Neural cell (in vitro differentiated cells): ENCODE data around the gene TGIF2. TPM values are rescaled to one million over a fixed set of nuclear protein-coding genes. Genes with fewer than 3 reads are reported as not detected.

Source experiments
- H2AFZ ChIP-seq: fragments of 200-600, 300-800 bp; sonication (generic), shearing (Covaris generic); 2 replicates; pipeline ENCODE4 v1.6.0; 2014; ENCODE audit warnings: low read depth, mild to moderate bottlenecking, antibody characterized with exemption, low read length, moderate library complexity
- H3F3A ChIP-seq: fragments of 200-600 bp; shearing (Covaris generic); 2 replicates; pipeline ENCODE4 v1.6.1; 2016; ENCODE audit warnings: mild to moderate bottlenecking, moderate library complexity, mixed read lengths, antibody characterized with exemption, low read length; ENCODE audit not compliant: insufficient read depth, poor library complexity, severe bottlenecking
- H3K27ac ChIP-seq: fragments of 200-600, 300-800 bp; sonication (generic), shearing (Covaris generic); 2 replicates; pipeline ENCODE4 v1.5.1; 2014; ENCODE audit warnings: mild to moderate bottlenecking, low read length, moderate library complexity
- H3K27me3 ChIP-seq: fragments of 300-800, 200-600 bp; sonication (generic), shearing (Covaris generic); 2 replicates; pipeline ENCODE4 v1.6.0; 2014; ENCODE audit warnings: mild to moderate bottlenecking, low read depth, low read length, moderate library complexity; ENCODE audit not compliant: insufficient read depth
- H3K36me3 ChIP-seq: fragments of 300-800, 200-600 bp; sonication (generic), shearing (Covaris generic); 2 replicates; pipeline ENCODE4 v1.5.1; 2014; ENCODE audit warnings: mild to moderate bottlenecking, antibody characterized with exemption, low read length, moderate library complexity; ENCODE audit not compliant: insufficient read depth
- H3K4me2 ChIP-seq: fragments of 300-800, 200-600 bp; sonication (generic), shearing (Covaris generic); 2 replicates; pipeline ENCODE4 v1.6.0; 2014; ENCODE audit warnings: mild to moderate bottlenecking, low read length
- H3K4me3 ChIP-seq: fragments of 300-800, 200-600 bp; sonication (generic), shearing (Covaris generic); 2 replicates; pipeline ENCODE4 v1.5.1; 2014; ENCODE audit warnings: mild to moderate bottlenecking, low read length, moderate library complexity
- H3K79me2 ChIP-seq: fragments of 200-600 bp; shearing (Covaris generic); replicated peaks from 2 replicates; pipeline ENCODE4 v1.6.0; 2014; ENCODE audit warnings: mild to moderate bottlenecking, low read length, moderate library complexity; ENCODE audit not compliant: insufficient read depth
- H3K9ac ChIP-seq: fragments of 300-800, 200-600 bp; sonication (generic), shearing (Covaris generic); 2 replicates; pipeline ENCODE4 v1.6.1; 2016; ENCODE audit warnings: mild to moderate bottlenecking, low read length, mixed read lengths
- H3K9me2 ChIP-seq: fragments of 200-600 bp; shearing (Covaris generic); 2 replicates; pipeline ENCODE4 v1.6.1; 2016; ENCODE audit warnings: mild to moderate bottlenecking, low read length, mixed read lengths; ENCODE audit not compliant: insufficient read depth
- H3K9me3 ChIP-seq: fragments of 200-600, 300-800 bp; sonication (generic), shearing (Covaris generic); 2 replicates; pipeline ENCODE4 v1.6.1; 2016; ENCODE audit warnings: mild to moderate bottlenecking, mixed run types, low read length, moderate library complexity, mixed read lengths
- H4K20me1 ChIP-seq: fragments of 200-600 bp; shearing (Covaris generic); 2 replicates; pipeline ENCODE4 v1.6.1; 2016; ENCODE audit warnings: mild to moderate bottlenecking, mixed run types; ENCODE audit not compliant: insufficient read depth
- CTCF ChIP-seq: fragments of 450-650 bp; IDR thresholded peaks from 2 replicates; pipeline ENCODE4 v1.5.1; 2014; ENCODE audit warnings: antibody characterized with exemption, mild to moderate bottlenecking, moderate library complexity; ENCODE audit not compliant: poor library complexity, severe bottlenecking
- EP300 ChIP-seq: fragments of 450-650 bp; conservative IDR thresholded peaks from 2 replicates; pipeline ENCODE4 v1.6.1; 2014; ENCODE audit warnings: antibody characterized with exemption, mild to moderate bottlenecking, moderate library complexity; ENCODE audit not compliant: poor library complexity, severe bottlenecking
- EZH2 ChIP-seq: fragments of 200-600, 300-800 bp; shearing (Covaris generic), sonication (generic); IDR thresholded peaks from 2 replicates; pipeline ENCODE4 v1.6.1; 2014; ENCODE audit warnings: antibody characterized with exemption, low read length, borderline replicate concordance, mild to moderate bottlenecking; ENCODE audit not compliant: insufficient read depth, poor library complexity, severe bottlenecking
- MXI1 ChIP-seq: fragments of 450-650 bp; conservative IDR thresholded peaks from 2 replicates; pipeline ENCODE4 v1.6.1; 2014; ENCODE audit warnings: antibody characterized with exemption, mild to moderate bottlenecking; ENCODE audit not compliant: poor library complexity, severe bottlenecking
- POLR2AphosphoS5 ChIP-seq: IDR thresholded peaks from 2 replicates; pipeline ENCODE4 v1.6.1; 2012
- RAD21 ChIP-seq: fragments of 450-650 bp; conservative IDR thresholded peaks from 2 replicates; pipeline ENCODE4 v1.6.1; 2014; ENCODE audit warnings: antibody characterized with exemption, mild to moderate bottlenecking, moderate library complexity
- REST ChIP-seq: IDR thresholded peaks from 2 replicates; pipeline ENCODE4 v1.6.1; 2012; ENCODE audit warnings: borderline replicate concordance
- SMC3 ChIP-seq: fragments of 450-650 bp; conservative IDR thresholded peaks from 2 replicates; pipeline ENCODE4 v1.6.1; 2014; ENCODE audit warnings: antibody characterized with exemption, mild to moderate bottlenecking, moderate library complexity; ENCODE audit not compliant: poor library complexity
- TAF1 ChIP-seq: IDR thresholded peaks from 2 replicates; pipeline ENCODE4 v1.6.1; 2012; ENCODE audit warnings: low read depth
- polyA plus RNA-seq: library from polyadenylated mRNA; depleted of rRNA; stranded (reverse); fragments of >200 nt; gene quantifications from 2 replicates; pipeline ENCODE4 v1.2.3, GENCODE V29; 2014

Gene TGIF2
- polyA plus RNA-seq, 1 donor from 2014 or later = 3.3 TPM

GRCh38 chr20:36628076-36628475 is 54.7 kb downstream of the TGIF2 start:
- no peak overlapping the region for H3K4me3 ChIP-seq
- H3K4me2 ChIP-seq = no peak overlapping the region
- H3K79me2 ChIP-seq = no peaks in the 10 kb centered on the region
- H3K9ac ChIP-seq = no peak overlapping the region
- H3K27ac ChIP-seq = no peak overlapping the region
- TF ChIP-seq SMC3 = no peak
- TF ChIP-seq REST = no peak
- TF ChIP-seq EP300 = no peak
- TF ChIP-seq RAD21 = no peak
- TF ChIP-seq EZH2 = no peak
- no peak for TF ChIP-seq TAF1
- no peak for TF ChIP-seq CTCF
- TF ChIP-seq MXI1 = no peak
- TF ChIP-seq POLR2AphosphoS5 = no peak
- H3K9me3 ChIP-seq = no peaks in the 10 kb centered on the region
- no peaks in the 10 kb centered on the region for H3K27me3 ChIP-seq
- no peaks in the 10 kb centered on the region for H3K36me3 ChIP-seq
- no peaks in the 10 kb centered on the region for H3F3A ChIP-seq
- no peaks in the 10 kb centered on the region for H3K9me2 ChIP-seq
- H4K20me1 ChIP-seq = no peaks in the 10 kb centered on the region
- H2AFZ ChIP-seq = no peak overlapping the region

- Histone ChIP-seq H3K79me2 (no peaks in the 10 kb centered on the region), H3K27ac (no peak overlapping the region), H3K36me3 (no peaks in the 10 kb centered on the region), H3K4me2 (no peak overlapping the region), H3K27me3 (no peaks in the 10 kb centered on the region), H3K9me3 (no peaks in the 10 kb centered on the region), H3F3A (no peaks in the 10 kb centered on the region), H4K20me1 (no peaks in the 10 kb centered on the region), H3K4me3 (no peak overlapping the region), H3K9ac (no peak overlapping the region), H3K9me2 (no peaks in the 10 kb centered on the region), H2AFZ (no peak overlapping the region)
- TF ChIP-seq REST (no peak), TAF1 (no peak), POLR2AphosphoS5 (no peak), EZH2 (no peak), RAD21 (no peak), EP300 (no peak), MXI1 (no peak), SMC3 (no peak), CTCF (no peak)
Measured at GRCh38 chr20:36629719-36630681, 56.6 kb downstream of the TGIF2 start.
